Neural cell (in vitro differentiated cells): ENCODE data around the gene SYCN. TPM values are rescaled to one million over a fixed set of nuclear protein-coding genes. Genes with fewer than 3 reads are reported as not detected.

Source experiments
- H2AFZ ChIP-seq: fragments of 200-600, 300-800 bp; sonication (generic), shearing (Covaris generic); 2 replicates; pipeline ENCODE4 v1.6.0; 2014; ENCODE audit warnings: low read depth, mild to moderate bottlenecking, antibody characterized with exemption, low read length, moderate library complexity
- H3F3A ChIP-seq: fragments of 200-600 bp; shearing (Covaris generic); 2 replicates; pipeline ENCODE4 v1.6.1; 2016; ENCODE audit warnings: mild to moderate bottlenecking, moderate library complexity, mixed read lengths, antibody characterized with exemption, low read length; ENCODE audit not compliant: insufficient read depth, poor library complexity, severe bottlenecking
- H3K27ac ChIP-seq: fragments of 200-600, 300-800 bp; sonication (generic), shearing (Covaris generic); 2 replicates; pipeline ENCODE4 v1.5.1; 2014; ENCODE audit warnings: mild to moderate bottlenecking, low read length, moderate library complexity
- H3K27me3 ChIP-seq: fragments of 300-800, 200-600 bp; sonication (generic), shearing (Covaris generic); 2 replicates; pipeline ENCODE4 v1.6.0; 2014; ENCODE audit warnings: mild to moderate bottlenecking, low read depth, low read length, moderate library complexity; ENCODE audit not compliant: insufficient read depth
- H3K36me3 ChIP-seq: fragments of 300-800, 200-600 bp; sonication (generic), shearing (Covaris generic); 2 replicates; pipeline ENCODE4 v1.5.1; 2014; ENCODE audit warnings: mild to moderate bottlenecking, antibody characterized with exemption, low read length, moderate library complexity; ENCODE audit not compliant: insufficient read depth
- H3K4me2 ChIP-seq: fragments of 300-800, 200-600 bp; sonication (generic), shearing (Covaris generic); 2 replicates; pipeline ENCODE4 v1.6.0; 2014; ENCODE audit warnings: mild to moderate bottlenecking, low read length
- H3K4me3 ChIP-seq: fragments of 300-800, 200-600 bp; sonication (generic), shearing (Covaris generic); 2 replicates; pipeline ENCODE4 v1.5.1; 2014; ENCODE audit warnings: mild to moderate bottlenecking, low read length, moderate library complexity
- H3K79me2 ChIP-seq: fragments of 200-600 bp; shearing (Covaris generic); replicated peaks from 2 replicates; pipeline ENCODE4 v1.6.0; 2014; ENCODE audit warnings: mild to moderate bottlenecking, low read length, moderate library complexity; ENCODE audit not compliant: insufficient read depth
- H3K9ac ChIP-seq: fragments of 300-800, 200-600 bp; sonication (generic), shearing (Covaris generic); 2 replicates; pipeline ENCODE4 v1.6.1; 2016; ENCODE audit warnings: mild to moderate bottlenecking, low read length, mixed read lengths
- H3K9me2 ChIP-seq: fragments of 200-600 bp; shearing (Covaris generic); 2 replicates; pipeline ENCODE4 v1.6.1; 2016; ENCODE audit warnings: mild to moderate bottlenecking, low read length, mixed read lengths; ENCODE audit not compliant: insufficient read depth
- H3K9me3 ChIP-seq: fragments of 200-600, 300-800 bp; sonication (generic), shearing (Covaris generic); 2 replicates; pipeline ENCODE4 v1.6.1; 2016; ENCODE audit warnings: mild to moderate bottlenecking, mixed run types, low read length, moderate library complexity, mixed read lengths
- H4K20me1 ChIP-seq: fragments of 200-600 bp; shearing (Covaris generic); 2 replicates; pipeline ENCODE4 v1.6.1; 2016; ENCODE audit warnings: mild to moderate bottlenecking, mixed run types; ENCODE audit not compliant: insufficient read depth
- CTCF ChIP-seq: fragments of 450-650 bp; IDR thresholded peaks from 2 replicates; pipeline ENCODE4 v1.5.1; 2014; ENCODE audit warnings: antibody characterized with exemption, mild to moderate bottlenecking, moderate library complexity; ENCODE audit not compliant: poor library complexity, severe bottlenecking
- EP300 ChIP-seq: fragments of 450-650 bp; conservative IDR thresholded peaks from 2 replicates; pipeline ENCODE4 v1.6.1; 2014; ENCODE audit warnings: antibody characterized with exemption, mild to moderate bottlenecking, moderate library complexity; ENCODE audit not compliant: poor library complexity, severe bottlenecking
- EZH2 ChIP-seq: fragments of 200-600, 300-800 bp; shearing (Covaris generic), sonication (generic); IDR thresholded peaks from 2 replicates; pipeline ENCODE4 v1.6.1; 2014; ENCODE audit warnings: antibody characterized with exemption, low read length, borderline replicate concordance, mild to moderate bottlenecking; ENCODE audit not compliant: insufficient read depth, poor library complexity, severe bottlenecking
- MXI1 ChIP-seq: fragments of 450-650 bp; conservative IDR thresholded peaks from 2 replicates; pipeline ENCODE4 v1.6.1; 2014; ENCODE audit warnings: antibody characterized with exemption, mild to moderate bottlenecking; ENCODE audit not compliant: poor library complexity, severe bottlenecking
- POLR2AphosphoS5 ChIP-seq: IDR thresholded peaks from 2 replicates; pipeline ENCODE4 v1.6.1; 2012
- RAD21 ChIP-seq: fragments of 450-650 bp; conservative IDR thresholded peaks from 2 replicates; pipeline ENCODE4 v1.6.1; 2014; ENCODE audit warnings: antibody characterized with exemption, mild to moderate bottlenecking, moderate library complexity
- REST ChIP-seq: IDR thresholded peaks from 2 replicates; pipeline ENCODE4 v1.6.1; 2012; ENCODE audit warnings: borderline replicate concordance
- SMC3 ChIP-seq: fragments of 450-650 bp; conservative IDR thresholded peaks from 2 replicates; pipeline ENCODE4 v1.6.1; 2014; ENCODE audit warnings: antibody characterized with exemption, mild to moderate bottlenecking, moderate library complexity; ENCODE audit not compliant: poor library complexity
- TAF1 ChIP-seq: IDR thresholded peaks from 2 replicates; pipeline ENCODE4 v1.6.1; 2012; ENCODE audit warnings: low read depth
- polyA plus RNA-seq: library from polyadenylated mRNA; depleted of rRNA; stranded (reverse); fragments of >200 nt; gene quantifications from 2 replicates; pipeline ENCODE4 v1.2.3, GENCODE V29; 2014

SYCN gene
- polyA plus RNA-seq, 1 donor from 2014 or later = not detected

- Histone ChIP-seq H3K9me2 (no peaks in the 10 kb centered on the region), H3K4me3 (no peak overlapping the region), H4K20me1 (no peaks in the 10 kb centered on the region), H3K9ac (no peak overlapping the region), H3K9me3 (no peaks in the 10 kb centered on the region), H3K27ac (no peak overlapping the region), H3F3A (no peaks in the 10 kb centered on the region), H3K79me2 (no peaks in the 10 kb centered on the region), H2AFZ (no peak overlapping the region), H3K4me2 (no peak overlapping the region), H3K36me3 (no peaks in the 10 kb centered on the region), H3K27me3 (peaks cover 20% of the 10 kb centered on the region)
- TF ChIP-seq SMC3 (no peak), CTCF (no peak), MXI1 (no peak), POLR2AphosphoS5 (no peak), EZH2 (no peak), REST (no peak), EP300 (no peak), TAF1 (no peak), RAD21 (no peak)
Measured at GRCh38 chr19:39202998-39203355, 1.1 kb downstream of the SYCN start.

- H3K9me3 ChIP-seq = no peaks in the 10 kb centered on the region
- no peak overlapping the region for H2AFZ ChIP-seq
- no peaks in the 10 kb centered on the region for H3K9me2 ChIP-seq
- no peak overlapping the region for H3K4me3 ChIP-seq
- no peaks in the 10 kb centered on the region for H3K36me3 ChIP-seq
- no peaks in the 10 kb centered on the region for H4K20me1 ChIP-seq
- no peaks in the 10 kb centered on the region for H3F3A ChIP-seq
- H3K4me2 ChIP-seq = no peak overlapping the region
- no peaks in the 10 kb centered on the region for H3K79me2 ChIP-seq
- peaks cover 41% of the 10 kb centered on the region for H3K27me3 ChIP-seq
- H3K9ac ChIP-seq = no peak overlapping the region
- TF ChIP-seq CTCF = no peak
- no peak for TF ChIP-seq SMC3
- TF ChIP-seq RAD21 = no peak
- no peak overlapping the region for H3K27ac ChIP-seq
Measured at GRCh38 chr19:39200803-39201115, 3.3 kb downstream of the SYCN start.
